NAMALWA (cell line): Measurements from ENCODE around the gene KIN.
"Not testable (repeated sequence)": the region's sequence is repeated elsewhere in the genome, so short reads cannot be mapped to it uniquely, and the experiment has no call there.

ENCODE experiments used
- DNase-seq: peaks from one replicate; pipeline ENCODE4 v3.0.0-alpha.2; 2015; ENCODE audit warnings: low spot score

Gene KIN

GRCh38 chr10:7794251-7795026 is 6.6 kb upstream of the KIN start:
- DNase-seq = no peak

DNA sequence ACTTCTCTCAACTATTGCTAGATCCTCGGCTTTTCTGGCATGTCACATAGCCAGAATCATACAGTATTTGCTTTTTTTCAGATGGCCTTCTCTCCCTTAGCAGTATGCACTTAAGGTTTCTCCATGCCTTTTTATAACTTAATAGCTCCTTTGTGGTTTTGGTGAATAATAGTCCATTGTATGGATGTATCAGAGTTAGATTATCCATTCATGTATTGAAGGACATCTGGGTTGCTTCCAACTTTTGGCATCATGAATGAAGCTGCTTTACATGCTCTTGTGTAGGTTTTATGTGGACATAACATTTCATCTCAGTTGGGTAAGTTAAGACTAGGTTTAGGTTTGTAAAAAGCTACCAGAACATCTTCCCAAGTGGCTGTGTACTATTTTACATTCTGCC is 4.7 kb upstream of the KIN start:
- DNase-seq = no peak

GRCh38 chr10:7789390-7789789 is 1.6 kb upstream of the KIN start:
- DNase-seq = no peak

- peak; percentile 57 for DNase-seq
These were observed 970 bp upstream of the KIN start for GRCh38 chr10:7788639-7789286.

- peak; percentile 27 for DNase-seq
These were observed 490 bp downstream of the KIN start for GRCh38 chr10:7787150-7787856.

DNA sequence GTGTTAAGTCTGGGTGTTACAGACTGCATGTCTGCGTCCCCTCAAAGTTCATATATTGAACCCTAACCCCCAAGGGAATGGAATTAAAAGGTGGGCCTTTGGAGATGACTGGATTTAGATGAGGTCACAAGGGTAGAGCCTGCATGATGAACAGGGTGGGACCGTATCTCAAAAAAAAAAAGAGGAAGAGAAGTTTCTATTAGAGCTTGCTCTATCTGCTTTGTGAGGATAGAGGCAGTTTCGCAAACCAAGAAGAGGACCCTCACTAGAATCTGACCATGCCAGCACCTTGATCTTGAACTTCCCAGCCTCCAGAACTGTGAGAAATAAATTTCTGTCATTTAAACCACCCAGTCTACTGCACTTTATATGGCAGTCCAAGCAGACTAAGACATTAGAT is 1.4 kb downstream of the KIN start:
- DNase-seq = peak; percentile 26

DNA sequence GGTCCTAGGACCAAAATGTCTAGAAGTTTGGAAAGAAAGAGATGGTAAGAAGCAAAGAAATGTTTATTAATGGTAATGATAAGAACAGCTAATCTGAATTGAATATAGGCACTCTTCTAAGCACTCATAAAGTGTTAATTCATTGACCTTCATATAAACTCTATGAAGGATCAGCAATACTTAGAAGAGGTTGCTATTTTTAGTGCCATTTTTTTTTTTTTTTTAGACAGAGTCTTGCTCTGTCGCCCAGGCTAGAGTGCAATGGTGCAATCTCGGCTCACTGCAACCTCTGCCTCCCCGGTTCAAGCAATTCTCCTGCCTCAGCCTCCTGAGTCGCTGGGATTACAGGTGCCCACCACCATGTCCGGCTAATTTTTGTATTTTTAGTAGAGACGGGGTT is 5.6 kb downstream of the KIN start:
- not testable (repeated sequence) for DNase-seq

DNA sequence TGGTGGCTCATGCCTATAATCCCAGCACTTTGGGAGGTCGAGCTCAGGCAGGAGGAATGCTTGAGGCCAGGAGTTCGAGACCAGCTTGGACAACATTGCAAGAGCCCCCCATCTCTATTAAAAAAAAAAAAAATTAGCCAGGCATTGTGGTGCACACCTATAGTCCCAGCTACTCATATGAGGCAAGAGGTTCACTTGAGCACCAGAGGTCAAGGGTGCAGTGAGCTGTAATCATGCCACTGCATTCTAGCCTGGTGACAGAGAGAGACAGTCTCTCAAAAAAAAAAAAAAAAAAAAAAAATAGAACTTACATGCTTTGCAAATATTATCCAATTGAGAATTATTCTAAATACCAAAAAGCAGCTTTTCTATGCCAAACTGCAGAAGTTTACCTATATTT is 11.0 kb downstream of the KIN start:
- no peak for DNase-seq

DNA sequence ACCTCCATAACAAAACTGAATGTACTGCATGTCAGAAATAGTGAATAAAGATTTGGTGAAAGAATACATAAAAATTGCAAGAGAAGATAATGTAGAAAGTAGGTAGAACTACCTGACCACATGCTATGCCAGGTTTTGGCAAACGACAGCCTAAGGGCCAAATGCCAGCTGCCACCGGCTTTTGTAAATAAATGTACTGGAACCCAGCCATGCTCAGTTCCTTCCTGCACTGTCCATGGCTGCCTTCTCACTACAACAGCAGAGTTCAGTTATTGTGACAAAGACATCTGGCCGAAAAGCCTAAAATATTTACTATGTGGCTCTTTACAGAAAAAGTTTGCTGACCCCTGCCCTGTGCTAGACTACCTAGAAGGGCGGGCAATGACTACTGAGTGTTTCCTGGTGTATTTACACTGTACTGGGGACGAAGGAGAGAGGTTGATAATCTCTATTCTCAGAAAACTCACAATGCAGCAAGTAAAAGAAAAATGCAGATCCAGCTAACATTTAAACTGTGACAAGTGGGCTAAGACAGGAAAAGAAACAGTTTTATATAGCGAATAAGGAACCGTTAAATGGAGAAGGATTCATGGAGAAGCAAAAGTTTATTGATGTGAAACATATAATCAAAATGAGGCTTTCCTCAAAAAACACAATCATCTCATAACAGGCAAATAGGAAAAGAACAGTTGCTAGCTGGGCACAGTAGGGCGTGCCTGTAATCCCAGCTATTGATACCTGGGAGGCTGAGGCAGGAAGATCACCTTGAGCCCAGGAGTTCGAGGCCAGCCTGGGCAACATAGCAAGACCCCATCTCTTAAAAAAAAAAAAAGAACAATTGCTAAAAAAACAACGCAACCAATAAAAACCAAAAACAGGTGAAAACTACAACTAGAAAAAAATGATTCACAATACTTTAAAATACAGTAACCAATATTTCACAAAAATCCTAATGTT is 13.7 kb downstream of the KIN start:
- DNase-seq = peak; percentile 60

GRCh38 chr10:7768417-7768816 is 19.4 kb downstream of the KIN start:
- DNase-seq = no peak

- DNase-seq = no peak
These were observed 20.6 kb downstream of the KIN start for GRCh38 chr10:7767209-7767608.

- no peak for DNase-seq
These were observed 21.6 kb downstream of the KIN start for GRCh38 chr10:7766241-7766640.

- DNase-seq = no peak
These were observed 23.9 kb downstream of the KIN start for GRCh38 chr10:7763929-7764328.

DNA sequence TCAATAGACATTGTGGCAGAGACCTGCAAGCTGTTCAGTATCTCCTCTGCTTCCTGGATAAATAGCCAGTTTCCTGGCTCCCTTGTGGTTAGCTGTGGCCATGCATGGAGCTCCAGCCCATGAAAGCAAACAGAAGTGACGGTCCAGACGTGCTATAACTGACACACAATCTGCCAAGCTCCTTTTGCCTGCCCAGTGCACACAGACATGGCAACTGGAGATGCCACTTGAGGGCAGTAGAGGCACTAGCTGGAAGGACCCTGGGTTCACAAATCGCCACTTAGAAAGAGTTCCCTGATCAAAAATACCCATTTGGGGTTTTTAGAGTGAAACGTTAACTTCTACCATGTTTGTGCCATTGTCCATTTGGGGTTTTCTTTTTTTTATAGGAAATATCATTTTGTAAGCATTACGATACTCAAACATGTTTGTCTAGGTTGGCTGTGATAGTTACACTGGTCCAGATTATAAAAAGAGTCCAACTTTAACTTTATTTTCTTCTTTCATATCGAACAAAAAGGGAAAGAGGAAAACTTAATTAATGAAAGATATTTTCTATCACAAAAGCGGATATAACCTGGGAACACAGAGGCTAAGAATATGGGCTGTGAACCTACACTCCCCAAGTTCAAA is 31.3 kb downstream of the KIN start:
- peak; percentile 63 for DNase-seq

DNA sequence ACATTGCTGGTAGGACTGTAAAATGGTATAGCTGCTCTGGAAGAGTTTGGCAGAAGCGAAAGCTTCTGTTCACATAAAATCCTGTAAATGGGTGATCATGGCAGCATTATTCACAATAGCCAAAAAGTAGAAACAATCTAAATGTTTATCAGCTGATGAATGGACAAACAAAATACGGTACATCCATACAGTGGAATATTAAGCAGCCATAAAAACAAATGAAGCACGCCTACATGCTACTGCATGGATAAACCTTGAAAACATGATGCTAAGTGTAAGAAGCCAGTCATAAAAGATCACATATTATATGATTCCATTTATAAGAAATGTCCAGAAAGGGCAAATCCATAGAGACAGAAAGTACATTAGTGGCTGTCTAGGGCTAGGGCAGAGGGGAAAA is 32.7 kb downstream of the KIN start:
- no peak for DNase-seq

DNA sequence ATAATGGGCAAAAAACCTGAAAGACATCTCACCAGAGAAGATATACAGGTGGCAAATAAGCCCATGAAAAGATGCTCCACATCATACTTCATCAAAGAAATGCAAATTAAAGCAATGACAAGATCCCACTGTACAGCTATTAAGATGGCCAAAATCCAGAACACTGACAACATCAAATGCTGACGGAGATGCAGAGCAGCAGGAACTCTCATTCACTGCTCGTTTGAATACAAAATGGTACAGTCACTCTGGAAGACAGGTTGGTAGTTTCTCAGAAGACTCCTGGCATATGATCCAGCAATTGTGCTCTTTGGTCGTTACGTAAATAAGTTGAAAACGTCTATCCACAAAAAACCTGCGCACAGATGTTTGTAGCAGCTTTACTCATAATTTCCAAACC is 35.5 kb downstream of the KIN start:
- no peak for DNase-seq

DNA sequence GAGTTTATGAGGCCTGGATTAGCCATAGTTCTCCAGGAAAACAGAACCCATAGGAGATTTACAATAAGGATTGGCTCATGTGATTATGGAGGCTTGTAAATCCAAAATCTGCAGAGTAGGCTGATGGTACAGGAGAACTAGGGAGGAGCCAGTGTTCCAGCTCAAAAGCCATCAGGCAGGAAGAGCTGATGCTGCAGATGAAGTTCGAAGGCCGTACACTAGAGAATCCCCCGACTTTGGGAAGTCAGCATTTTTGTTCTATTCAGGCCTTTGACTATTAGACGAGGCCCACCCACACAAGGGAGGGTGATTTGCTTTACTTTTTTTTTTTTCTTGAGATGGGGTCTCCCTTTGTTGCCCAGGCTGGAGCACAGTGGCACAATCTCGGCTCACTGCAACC is 37.6 kb downstream of the KIN start:
- no peak for DNase-seq

DNA sequence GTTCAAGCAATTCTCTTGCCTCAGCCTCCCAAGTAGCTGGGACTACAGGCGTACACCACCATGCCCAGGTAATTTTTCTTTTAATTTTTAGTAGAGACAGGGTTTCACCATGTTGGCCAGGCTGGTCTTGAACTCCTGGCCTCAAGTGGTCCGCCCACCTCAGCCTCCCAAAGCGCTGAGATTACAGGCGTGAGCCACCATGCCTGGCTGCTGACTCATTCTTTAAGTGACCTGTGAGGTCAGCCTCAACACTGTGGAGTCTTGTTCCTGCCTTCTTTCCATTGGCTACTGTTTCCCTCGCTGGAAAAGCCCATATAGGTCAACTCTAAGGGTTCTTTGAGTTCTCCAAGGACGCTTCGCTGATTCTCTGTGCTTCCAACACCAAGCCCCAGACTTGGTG is 39.2 kb downstream of the KIN start:
- DNase-seq = not testable (repeated sequence)

GRCh38 chr10:7744307-7744706 is 43.5 kb downstream of the KIN start:
- no peak for DNase-seq

GRCh38 chr10:7738536-7739407 is 49.0 kb downstream of the KIN start:
- no peak for DNase-seq

DNA sequence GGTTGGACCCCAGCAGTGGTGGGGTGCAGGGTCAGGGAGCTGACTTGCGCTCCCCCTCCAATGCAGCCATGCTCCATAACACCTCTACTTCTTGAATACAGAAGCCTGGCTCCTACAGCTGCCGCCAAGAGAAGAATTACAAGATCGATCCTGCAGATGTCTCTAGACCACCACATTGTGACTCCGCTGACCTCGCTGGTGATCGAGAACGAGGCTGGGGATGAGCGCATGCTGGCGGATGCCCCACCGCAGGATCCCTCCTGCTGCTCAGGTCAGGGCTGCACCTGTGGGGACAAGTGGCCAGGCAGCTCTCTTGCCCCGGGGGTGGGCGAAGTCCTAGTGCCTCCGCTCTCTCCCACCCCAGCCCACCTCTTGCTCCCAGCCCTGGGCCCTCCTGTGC is 53.0 kb downstream of the KIN start:
- no peak for DNase-seq
